ENCODE measurements around the gene RAB3C. TPM values are rescaled to one million over a fixed set of nuclear protein-coding genes. Genes with fewer than 3 reads are reported as not detected.
"Not testable (repeated sequence)": the region's sequence is repeated elsewhere in the genome, so short reads cannot be mapped to it uniquely, and the experiment has no call there.

Gene RAB3C
- total RNA-seq, 1 donor from 2014 or later, result 3.0 TPM

- Histone ChIP-seq H3K9me3 (no peaks in the 10 kb centered on the region), H3K4me1 (no peaks in the 10 kb centered on the region), H3K4me3 (no peak overlapping the region), H3K27ac (no peak overlapping the region), H3K27me3 (no peaks in the 10 kb centered on the region), H3K36me3 (no peaks in the 10 kb centered on the region)
- intact Hi-C loops (cut with DNase I), result no loop called here
- DNase-seq (ENCODE audit: low spot score in 2 of 2), result no peak
- TF ChIP-seq CTCF (IDR thresholded peaks at IDR 0.05), result no peak
Observed at GRCh38 chr5:58687079-58687478, 104.2 kb downstream of the RAB3C start.

GRCh38 chr5:58687595-58687994 lies 104.7 kb downstream of the RAB3C start:
- Histone ChIP-seq H3K9me3 (no peaks in the 10 kb centered on the region), H3K27me3 (no peaks in the 10 kb centered on the region), H3K4me3 (no peak overlapping the region), H3K27ac (no peak overlapping the region), H3K36me3 (no peaks in the 10 kb centered on the region), H3K4me1 (no peaks in the 10 kb centered on the region)
- no peak for DNase-seq (ENCODE audit: low spot score in 2 of 2)
- intact Hi-C loops (cut with DNase I), result no loop called here
- no peak for TF ChIP-seq CTCF (IDR thresholded peaks at IDR 0.05)

GRCh38 chr5:58699088-58699761 lies 116.3 kb downstream of the RAB3C start:
- H3K4me3 ChIP-seq; DNase-seq (ENCODE audit: low spot score in 2 of 2); intact Hi-C loops (cut with DNase I); H3K4me1 ChIP-seq; H3K27me3 ChIP-seq; H3K9me3 ChIP-seq; H3K36me3 ChIP-seq; H3K27ac ChIP-seq: not testable (repeated sequence)

DNA sequence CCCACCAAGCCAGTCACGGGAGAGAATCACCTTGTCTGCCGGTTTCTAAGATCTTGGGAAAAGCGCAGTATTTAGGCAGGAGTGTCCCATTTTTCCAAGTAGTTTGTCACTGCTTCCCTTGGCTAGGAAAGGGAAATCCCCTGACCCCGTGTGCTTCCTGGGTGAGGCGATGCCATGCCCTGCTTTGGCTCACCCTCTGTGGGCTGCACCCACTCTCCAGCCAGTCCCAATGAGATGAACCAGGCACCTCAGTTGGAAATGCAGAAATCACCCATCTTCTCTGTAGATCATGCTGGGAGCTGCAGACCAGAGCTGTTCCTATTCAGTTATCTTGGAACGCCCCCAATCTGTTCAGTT lies 116.9 kb downstream of the RAB3C start:
- no peak overlapping the region for H3K4me3 ChIP-seq
- no peak for DNase-seq (ENCODE audit: low spot score in 2 of 2)

DNA sequence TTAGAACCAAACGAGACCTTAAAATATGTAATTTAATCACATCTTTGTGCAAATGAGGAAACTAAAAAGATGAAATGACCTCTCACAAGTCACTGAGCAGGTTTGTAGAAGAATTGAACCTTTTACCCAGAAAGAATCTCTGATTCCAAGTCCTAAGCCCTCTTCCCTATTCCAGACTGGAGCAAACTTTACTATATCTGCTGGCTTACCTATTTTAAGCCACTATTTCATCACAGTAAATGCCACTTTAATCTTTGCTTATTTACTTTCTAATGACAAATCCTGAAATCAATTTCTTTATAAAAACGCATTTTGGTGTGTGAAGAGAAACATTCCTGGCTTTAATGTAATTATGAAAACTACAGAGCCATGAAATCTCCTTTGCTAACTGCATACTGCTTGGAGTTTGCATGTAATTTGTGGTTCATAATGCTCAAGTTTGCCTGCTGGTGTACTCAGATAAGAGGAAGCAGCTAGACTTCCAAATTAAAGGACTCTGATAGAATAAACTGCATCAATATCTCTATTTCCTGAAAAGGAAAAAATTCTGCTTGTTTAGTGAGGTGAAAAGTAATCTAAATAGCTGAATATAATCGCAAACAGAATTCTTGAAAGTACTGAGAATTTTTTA lies 121.2 kb downstream of the RAB3C start:
- TF ChIP-seq CTCF (IDR thresholded peaks at IDR 0.05), result no peak
- Histone ChIP-seq H3K27ac (no peak overlapping the region), H3K4me1 (no peaks in the 10 kb centered on the region), H3K9me3 (no peaks in the 10 kb centered on the region), H3K4me3 (no peak overlapping the region), H3K27me3 (no peaks in the 10 kb centered on the region), H3K36me3 (no peaks in the 10 kb centered on the region)
- DNase-seq (ENCODE audit: low spot score in 2 of 2), result no peak
- intact Hi-C loops (cut with DNase I), result no loop called here

More for the DNA sequence above, 116.9 kb downstream of the RAB3C start:
- intact Hi-C loops (cut with DNase I), result no loop called here
- Histone ChIP-seq H3K27me3 (no peaks in the 10 kb centered on the region), H3K4me1 (no peaks in the 10 kb centered on the region), H3K27ac (no peak overlapping the region), H3K36me3 (no peaks in the 10 kb centered on the region), H3K9me3 (no peaks in the 10 kb centered on the region)
- TF ChIP-seq CTCF (IDR thresholded peaks at IDR 0.05), result no peak

GRCh38 chr5:58706736-58707135 lies 123.9 kb downstream of the RAB3C start:
- Histone ChIP-seq H3K9me3 (no peaks in the 10 kb centered on the region), H3K27ac (no peak overlapping the region), H3K27me3 (no peaks in the 10 kb centered on the region), H3K4me3 (no peak overlapping the region), H3K4me1 (no peaks in the 10 kb centered on the region), H3K36me3 (no peaks in the 10 kb centered on the region)
- no peak for DNase-seq (ENCODE audit: low spot score in 2 of 2)
- TF ChIP-seq CTCF (IDR thresholded peaks at IDR 0.05), result no peak
- intact Hi-C loops (cut with DNase I), result no loop called here
